H1 (cell line): Measurements from ENCODE around the gene TTC4. TPM values are rescaled to one million over a fixed set of nuclear protein-coding genes. Genes with fewer than 3 reads are reported as not detected.

Experiments used
- HDAC6 ChIP-seq: IDR thresholded peaks from one replicate; pipeline ENCODE4 v1.7.1; 2012; ENCODE audit warnings: low read depth, mild to moderate bottlenecking, inconsistent platforms, low read length, moderate library complexity
- polyA plus RNA-seq, 7 experiments: library from polyadenylated mRNA; depleted of rRNA in 3 of 7; stranded (reverse) in 5 of 7; unstranded in 2 of 7; fragments of >200 nt in 5 of 7; fragments of 200-250 nt in 2 of 7; gene quantifications; 1 replicate in 5 of 7; 2 replicates in 1 of 7; 4 replicates in 1 of 7; pipeline versions ENCODE4 v1.2.1 to v1.2.3, GENCODE V29; 2011 to 2013; ENCODE audit warnings: missing spikeins in 2 of 7, mixed read lengths in 2 of 7
- total RNA-seq: library from RNA; stranded (reverse); fragmentation: NEBNext Ultra II Directional; extraction: Animal tissue kit (Norgen Biotek cat#: 25700); gene quantifications from 2 replicates; pipeline ENCODE4 v1.2.1, GENCODE V29; 2021

TTC4 gene
- total and polyA plus RNA-seq, 2 of the 8 experiments (the other 6 are each of a cell fraction or from before 2014, with no cell fraction given), result 21.0 to 25.1 TPM

GRCh38 chr1:54696262-54696661 lies 19.4 kb upstream of the TTC4 start (continued):
- no peak for TF ChIP-seq HDAC6
